NCI-H345 treated with DMSO at 0.1 percent for 48 hours (cell line): ENCODE data around the gene SMC1B.
"Not testable (repeated sequence)": the region's sequence is repeated elsewhere in the genome, so short reads cannot be mapped to it uniquely, and the experiment has no call there.

Experiments used
- DNase-seq: peaks from one replicate; lab custom pipeline; 2025; ENCODE audit not compliant: unreplicated experiment; lab: John Stamatoyannopoulos, UW

The SMC1B gene

DNA sequence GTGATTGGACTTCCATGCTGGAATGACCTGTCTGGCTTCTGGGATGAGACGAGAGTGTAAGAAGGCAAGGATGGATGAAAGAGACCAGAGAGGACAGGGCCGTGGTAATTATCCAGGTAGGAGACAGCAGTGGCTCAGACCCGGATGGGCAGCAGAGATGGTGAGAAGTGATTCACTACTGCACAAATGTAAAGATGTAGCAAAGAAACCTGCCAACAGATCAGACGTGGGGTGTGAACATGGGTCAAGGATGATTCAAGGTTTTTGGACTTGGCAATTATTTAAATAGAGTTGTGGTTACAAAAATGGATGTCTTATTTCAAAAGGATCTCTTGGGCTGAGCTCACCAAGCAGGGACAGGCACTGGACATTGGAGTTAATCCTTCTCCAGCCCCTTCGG, 32.8 kb upstream of the SMC1B start:
- DNase-seq = no peak

DNA sequence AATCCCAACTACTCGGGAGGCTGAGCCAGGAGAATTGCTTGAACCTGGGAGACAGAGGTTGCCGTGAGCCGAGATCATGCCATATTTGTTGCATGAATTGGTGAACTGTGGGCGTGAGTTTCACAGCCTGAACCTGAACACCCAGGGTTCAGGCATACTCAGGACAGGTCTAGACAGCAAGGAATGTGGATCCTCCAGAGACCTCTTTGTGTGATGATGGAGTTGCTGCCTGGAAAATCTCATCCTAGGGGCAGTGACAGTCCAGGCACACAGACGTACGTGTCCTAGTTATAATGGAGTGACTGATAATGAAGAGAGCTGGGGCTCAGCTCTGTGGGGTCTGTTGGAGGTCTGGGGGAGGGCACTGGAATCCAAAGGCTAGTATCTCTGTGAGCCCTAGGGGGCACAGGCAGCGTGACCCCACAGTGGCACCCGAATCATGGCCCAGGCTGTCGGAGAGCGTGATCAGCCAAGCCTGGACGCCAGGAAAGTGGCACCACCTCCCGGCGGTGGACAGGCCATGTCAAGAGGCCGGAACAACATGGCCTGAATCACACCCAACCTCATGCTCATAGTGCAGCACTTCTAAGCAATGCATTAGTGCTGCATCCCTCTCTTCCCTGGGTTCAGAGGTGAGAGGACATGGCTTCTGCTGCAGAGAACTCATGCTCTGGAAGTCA, 31.8 kb upstream of the SMC1B start:
- no peak for DNase-seq

DNA sequence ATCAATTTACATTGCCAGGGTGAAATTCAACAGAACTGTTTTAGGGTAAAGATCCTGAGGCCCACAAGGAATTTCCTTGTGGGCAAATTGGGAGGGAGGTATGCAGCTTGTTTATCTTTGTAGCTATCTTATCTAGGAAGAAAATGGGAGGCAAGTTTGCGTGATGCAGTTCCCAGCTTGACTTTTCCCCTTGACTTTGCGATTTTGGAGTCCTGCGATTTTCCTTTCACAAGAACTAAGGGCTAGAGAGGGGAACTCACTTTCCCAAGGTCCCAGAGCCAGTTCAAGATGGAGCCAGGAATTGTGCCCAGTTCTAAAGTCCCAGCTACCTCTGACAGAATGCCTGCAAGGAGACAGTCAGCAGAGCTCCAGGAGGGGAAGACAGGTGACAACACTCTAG, 30.8 kb upstream of the SMC1B start:
- DNase-seq = no peak

DNA sequence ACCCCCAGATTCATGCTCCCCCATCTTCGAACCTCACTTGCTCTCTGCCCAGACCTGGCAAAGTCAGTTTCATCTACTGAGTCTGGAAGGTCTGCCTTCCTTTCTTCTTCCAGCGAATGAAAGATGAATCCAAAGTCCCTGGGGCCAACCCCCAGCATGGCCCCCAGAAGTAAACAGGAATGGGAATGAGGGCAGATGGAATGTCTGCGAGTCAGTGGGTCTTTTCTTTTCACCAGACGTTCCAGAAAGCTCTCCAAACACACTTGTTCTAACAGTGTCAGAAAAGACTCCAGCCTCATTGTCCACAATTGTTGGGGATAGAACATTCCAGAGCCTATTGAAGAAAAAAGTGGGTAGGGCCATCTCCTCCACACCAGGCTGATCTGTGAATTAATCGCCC, 28.7 kb upstream of the SMC1B start:
- no peak for DNase-seq

DNA sequence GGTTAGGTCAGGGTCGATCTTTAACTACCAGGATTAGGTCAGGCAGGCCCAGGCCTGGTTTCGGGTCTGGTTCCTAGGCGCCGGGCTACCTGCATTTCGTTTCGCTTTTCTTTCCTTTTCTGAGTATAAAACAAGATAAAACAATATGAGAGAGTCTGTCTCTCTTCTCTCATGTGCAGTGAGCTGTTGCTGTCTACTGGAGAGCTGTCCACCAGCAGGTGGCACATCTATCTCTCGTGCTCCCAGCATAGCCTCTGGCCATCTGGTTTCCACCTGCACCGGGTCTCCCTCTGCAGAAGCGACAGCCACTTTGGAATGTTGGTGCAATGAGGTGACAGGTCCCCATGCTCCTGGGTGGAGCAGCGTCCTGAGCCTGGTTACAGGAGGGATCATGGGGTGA, 27.7 kb upstream of the SMC1B start:
- peak; percentile 39 for DNase-seq

DNA sequence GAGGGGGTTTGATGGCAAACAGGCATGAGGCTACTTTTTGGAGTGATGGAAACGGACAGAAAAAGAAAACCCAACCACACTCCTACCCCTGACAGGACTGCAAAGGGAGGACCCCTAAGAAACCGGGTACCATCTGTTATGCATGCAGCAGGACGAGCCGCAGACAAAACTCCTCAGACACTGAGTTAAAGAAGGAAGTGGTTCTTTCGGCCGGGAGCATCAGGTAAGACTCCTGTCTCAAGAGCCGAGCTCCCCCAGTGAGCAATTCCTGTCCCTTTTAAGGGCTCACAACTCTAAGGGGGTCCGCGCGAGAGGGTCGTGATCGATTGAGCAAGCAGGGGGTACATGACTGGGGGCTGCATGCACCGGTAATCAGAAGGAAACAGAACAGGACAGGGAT, 27.3 kb upstream of the SMC1B start:
- not testable (repeated sequence) for DNase-seq

DNA sequence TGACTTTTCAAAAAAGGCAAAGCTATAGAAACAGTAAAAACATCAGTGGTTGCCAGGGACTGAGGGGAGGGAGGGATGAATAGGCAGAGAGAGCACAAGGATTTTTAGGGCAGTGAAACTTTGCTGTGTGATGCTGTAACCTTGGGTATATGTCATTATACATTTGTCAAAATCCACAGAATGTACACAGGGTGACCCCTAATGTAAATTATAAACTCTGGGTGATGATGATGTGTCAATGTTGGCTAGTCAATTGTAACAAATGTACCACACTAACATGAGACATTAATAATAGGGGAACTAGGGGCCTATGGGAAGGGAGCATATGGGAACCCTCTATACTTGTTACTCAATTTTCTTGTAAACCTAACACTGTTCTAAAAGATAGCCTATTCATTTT, 24.9 kb upstream of the SMC1B start:
- DNase-seq = no peak

DNA sequence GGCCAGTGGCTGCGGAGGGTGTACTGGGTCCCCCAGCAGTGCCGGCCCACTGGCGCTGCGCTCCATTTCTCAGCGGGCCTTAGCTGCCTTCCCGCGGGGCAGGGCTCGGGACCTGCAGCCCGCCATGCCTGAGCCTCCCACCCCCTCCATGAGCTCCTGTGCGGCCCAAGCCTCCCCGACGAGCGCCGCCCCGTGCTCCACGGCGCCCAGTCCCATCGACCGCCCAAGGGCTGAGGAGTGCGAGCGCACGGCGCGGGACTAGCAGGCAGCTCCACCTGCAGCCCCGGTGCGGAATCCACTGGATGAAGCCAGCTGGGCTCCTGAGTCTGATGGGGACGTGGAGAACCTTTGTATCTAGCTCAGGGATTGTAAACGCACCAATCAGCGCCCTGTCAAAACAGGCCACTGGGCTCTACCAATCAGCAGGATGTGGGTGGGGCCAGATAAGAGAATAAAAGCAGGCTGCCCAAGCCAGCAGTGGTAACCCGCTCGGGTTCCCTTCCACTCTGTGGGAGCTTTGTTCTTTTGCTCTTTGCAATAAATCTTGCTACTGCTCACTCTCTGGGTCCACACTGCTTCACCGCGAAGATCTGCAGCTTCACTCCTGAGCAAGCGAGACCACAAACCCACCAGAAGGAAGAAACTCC, 23.6 kb upstream of the SMC1B start:
- DNase-seq = not testable (repeated sequence)

DNA sequence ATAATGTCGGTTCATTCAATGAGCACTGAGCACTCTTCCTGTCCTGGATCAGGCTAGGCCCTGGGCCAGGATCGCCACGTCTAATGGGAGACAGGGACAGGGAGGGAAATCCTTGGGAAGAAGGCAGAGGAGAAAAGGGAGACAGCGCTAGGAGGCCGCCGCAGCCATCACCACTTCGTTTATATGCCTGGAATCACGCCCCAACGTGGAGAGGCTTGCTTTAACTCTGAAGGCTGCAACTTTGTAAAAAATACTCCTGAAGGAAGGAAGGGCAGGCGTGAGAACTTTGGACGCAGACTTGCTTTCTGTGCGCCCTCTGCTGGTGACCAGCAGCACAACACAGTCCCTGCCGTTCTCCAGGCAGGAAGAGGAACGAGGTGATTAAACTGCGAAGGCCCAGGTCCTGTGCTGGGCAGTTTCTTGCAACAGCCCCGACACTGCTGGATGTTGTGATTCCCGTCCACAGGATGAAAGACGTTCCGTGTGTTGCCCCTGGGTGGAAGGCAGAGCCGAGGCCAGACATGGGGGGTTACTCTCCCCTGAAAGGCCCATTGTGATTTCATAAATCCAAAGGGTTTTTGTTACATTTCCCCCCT, 22.2 kb upstream of the SMC1B start:
- peak; percentile 17 for DNase-seq

DNA sequence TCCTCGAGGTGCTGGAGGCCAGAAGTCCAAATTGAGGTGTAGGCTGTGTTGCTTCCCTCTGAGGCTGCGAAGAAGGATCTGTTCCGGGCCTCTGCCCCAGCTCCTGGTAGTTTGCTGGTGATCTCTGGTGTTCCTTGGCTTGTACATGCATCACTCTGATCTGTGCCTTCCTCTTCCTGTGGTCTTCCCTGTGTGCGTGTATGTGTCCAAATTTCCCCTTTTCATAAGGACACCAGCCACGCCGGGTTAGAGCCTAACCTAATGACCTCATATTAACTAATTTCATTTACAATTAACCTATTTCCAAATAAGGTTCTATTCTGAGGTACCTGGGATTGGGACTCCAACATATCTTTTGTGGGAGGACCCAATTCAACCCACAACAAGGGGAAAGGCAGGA, 21.6 kb upstream of the SMC1B start:
- DNase-seq = no peak

DNA sequence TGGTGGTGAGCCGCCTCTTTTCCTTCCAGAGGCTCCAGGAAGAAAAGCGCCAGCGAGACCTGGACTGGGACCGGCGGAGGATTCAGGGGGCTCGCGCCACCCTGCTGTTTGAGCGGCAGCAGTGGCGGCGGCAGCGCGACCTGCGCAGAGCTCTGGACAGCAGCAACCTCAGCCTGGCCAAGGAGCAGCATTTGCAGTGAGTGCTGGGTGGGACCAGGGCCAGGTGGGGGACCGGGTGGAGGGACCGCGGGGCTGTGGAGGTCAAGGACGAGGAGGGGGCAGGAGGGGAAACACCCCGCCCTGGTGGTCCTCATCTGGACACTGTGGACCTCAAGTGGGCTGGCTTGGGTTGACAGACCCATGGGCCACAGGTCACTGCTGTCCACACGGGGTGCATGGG, 17.5 kb upstream of the SMC1B start:
- no peak for DNase-seq

DNA sequence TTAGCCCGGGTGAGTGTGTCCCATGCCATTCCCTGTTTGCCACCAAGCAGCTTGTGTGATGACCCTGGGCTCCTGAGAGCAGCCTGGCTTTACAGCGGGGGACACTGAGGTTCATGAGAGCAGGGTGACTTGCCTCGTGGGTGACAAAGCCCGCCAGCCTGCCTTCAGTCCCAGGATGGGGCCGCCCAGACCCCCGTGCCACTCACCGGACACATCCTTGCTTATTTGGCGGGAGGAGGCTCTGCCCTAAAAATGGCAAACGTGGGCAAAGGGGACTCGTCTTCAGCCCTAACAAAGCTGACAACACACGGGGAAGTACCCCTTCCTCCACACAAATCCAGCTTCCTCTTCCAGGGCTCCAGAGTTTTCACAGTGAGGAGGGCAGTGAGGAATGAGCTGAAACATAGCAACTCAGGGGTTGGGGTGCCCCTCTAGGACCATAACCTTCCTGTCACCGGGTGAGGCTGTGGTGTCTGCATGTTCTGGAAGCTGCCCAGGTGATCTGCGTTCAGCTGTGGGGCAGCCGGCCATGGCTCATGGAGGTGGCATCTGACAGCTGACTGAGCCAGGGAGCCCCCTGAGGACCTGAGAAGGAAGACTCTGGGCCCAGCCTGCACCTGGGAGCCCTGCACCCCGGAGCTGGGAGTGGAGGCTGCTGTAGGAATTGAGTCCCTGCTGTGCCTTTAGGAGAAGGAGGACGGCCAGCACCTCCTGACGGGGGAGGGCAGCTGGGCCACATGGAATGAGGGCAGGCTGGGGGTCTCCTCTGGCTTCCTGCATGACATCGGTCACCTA, 16.8 kb upstream of the SMC1B start:
- no peak for DNase-seq

DNA sequence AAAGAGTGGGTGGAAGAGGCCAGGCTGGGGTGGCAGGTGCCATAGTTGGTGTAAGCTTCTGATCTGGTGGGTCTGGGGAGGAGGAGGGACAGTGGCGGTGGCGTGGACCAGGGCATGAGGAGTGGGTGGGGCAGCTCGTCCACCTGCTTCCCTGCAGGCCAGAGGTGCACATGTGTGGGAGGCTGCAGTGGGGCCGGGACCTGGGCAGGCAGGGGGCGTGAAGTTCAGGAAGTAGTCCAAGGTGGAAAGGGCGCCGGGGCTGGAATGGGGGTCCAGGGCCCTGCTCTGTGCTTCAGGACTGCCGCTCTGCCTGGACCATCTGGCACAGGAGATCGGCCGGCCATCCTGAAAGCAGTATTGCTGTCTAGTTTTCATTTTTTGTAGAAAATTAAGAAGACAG, 16.0 kb upstream of the SMC1B start:
- DNase-seq = no peak

DNA sequence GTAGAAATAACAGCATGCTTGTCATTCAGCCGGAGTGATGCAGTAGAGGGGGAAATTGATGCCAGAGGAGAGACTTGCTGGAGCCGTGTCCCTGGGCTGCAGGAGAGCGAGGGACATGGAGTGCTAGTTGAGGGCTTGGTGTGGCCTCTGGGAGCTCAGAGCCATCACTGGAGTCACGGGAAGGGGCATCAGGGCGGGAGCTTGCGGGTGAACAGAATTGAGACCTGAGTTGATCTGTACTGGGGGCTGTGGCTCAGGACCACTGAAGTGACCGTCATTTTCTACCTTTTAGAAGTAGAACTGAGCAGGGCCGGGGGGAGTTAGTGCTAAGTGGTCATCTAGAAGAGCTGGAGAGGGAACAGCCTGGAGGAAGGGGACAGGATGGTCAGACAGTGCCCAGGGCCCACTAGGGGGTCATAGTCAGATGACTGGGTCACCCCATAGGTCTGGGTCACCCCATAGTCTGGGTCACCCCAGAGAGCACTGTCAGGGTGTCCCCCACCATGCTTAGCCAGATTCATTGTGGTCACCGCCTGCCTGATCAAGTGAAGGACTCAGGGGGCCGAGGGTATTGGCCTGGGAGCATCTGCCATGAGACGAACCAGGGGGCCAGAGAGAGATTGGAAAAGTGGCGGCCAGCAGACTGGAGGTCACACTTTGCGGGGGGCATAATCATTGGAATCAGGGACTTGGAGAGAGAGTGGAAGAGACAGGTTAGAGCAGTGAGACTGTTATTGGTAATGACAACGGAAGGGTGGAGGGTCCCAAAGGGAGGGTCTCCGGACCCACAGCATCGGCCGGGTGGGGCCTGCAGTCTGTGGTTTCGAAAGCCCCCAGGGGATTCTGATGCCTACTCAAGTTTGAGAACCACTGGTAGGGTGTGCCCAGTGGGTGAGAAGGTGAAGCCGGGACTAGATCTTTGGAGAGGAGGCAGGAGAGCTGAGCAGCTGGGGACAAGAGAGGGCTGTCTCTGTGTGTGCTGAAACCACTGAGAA, 15.3 kb upstream of the SMC1B start:
- DNase-seq = no peak

DNA sequence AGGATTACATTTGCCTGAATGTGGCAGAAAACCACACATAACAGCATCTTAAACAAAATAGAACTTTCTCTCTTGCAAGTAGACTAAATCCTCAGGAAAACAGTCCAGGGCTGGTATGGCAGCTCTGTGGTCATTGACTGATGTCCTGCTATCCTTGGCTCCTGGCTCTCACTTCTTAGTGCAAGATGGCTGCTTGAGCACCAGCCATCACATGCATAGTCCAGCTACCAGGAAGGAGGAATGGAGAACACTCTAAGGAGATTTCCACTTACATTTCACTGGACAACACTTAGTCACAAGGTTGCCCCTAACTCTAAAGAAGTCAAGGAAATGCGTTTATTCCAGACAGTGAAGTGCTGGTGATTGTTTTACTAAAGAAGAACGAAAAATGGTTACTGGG, 13.7 kb upstream of the SMC1B start:
- DNase-seq = no peak

DNA sequence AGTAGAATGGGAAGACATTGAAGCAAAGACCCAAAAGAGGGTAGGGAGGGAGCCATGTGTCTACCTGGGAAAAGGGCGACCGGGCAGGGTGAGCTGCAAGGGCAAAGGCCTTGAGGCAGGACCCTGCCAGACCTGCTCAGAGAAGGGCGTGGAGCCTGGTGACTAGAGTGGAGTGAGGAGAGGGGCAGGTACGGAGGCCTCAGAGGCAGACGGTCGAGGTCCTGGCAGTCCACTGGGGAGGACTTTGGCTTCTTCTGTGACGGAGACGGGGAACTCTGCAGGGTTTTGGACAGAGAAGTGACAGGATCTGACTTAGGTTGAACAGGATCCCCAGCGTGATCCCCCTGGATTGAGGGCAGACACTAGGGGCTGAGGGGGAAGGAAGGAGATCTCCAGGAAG, 13.0 kb upstream of the SMC1B start:
- DNase-seq = no peak

DNA sequence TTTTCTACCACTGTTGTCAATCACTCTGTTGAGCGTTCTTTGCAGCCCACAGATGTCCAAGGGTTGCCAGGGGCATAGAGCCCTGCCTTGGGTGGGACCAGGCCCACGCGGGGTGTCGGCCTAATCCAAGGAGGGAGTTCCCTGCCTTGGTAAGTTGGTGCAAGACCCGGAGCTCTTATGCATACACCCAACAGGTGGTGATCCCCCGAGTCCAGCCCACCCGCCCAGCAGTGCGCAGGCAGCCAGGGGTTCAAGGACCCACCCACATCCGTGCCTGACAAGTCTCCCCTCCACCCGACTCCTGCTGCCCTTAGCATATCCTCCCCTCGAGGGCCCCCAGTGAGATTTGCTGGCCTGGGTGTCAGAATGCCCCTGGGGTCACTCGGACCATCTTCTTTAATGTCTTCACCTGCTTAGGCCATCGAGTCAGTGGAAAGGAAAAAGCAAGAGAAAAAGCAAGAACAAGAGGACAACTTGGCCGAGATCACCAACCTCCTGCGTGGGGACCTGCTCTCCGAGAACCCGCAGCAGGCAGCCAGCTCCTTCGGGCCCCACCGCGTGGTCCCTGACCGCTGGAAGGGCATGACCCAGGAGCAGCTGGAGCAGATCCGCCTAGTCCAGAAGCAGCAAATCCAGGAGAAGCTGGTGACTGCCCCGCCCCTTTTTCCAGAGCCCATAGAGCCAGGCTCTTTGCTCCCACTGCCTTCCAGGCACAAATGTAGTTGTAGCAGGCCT, 12.3 kb upstream of the SMC1B start:
- DNase-seq = no peak

DNA sequence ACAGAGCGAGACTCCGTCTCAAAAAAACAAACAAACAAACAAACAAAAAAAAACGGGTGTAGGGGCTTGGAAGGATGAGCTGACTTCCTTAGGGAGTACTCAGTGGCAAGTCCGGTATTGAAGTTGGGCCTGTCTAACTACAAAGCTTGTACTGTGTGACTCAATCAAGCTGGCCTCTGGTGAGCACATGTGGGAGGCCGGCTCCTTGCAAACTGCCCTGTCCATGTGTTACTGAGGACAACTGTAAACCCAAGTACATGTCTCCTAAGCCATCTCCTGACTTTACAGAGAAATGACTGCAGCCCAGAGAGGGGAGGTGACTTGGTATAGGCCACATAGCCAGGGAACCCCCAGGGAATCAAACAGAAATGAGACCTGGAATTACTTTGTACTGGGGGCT, 11.7 kb upstream of the SMC1B start:
- DNase-seq = no peak

DNA sequence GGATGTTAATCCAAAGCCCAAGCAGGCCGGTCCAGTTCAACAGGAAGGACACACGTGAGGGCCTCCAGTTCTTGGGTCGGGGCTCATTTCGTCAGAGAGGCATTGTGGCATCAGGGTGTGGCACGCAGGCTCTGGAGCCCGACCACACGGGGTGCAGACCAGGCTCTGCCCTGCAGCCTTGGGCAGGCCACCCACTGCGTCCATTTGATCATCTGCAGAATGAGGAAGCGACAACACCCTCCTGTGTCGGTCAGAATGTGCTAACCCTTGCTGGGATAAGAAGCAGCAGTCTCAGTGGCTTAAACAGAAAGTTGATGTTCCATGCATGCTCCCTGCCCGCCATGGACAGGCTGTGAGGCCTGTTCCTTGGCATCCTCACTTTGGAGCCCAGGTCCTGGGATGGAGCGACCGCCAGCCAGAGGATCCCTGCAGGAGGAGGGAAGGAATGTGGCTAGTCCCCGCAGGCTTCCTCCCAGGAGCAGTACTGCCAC, 10.9 kb upstream of the SMC1B start:
- no peak for DNase-seq

DNA sequence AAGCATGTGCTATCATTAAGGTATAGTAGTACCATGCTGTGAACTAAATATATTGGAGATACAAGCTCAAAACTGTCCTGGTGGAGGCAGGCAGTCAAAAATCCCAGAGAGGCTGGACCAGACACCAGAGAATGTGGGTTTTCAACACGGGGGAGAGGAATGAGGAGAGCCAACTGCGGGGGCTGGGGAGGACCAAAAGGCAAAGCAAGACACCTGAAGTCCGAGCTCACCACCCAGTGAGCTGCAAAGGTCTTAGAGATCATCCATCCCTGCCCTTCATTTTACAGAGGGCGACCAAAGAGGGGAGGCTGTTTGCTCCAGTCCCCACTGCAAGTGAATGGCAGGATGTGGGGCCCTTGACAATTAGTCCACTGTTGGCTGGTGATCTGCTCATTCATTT, 10.1 kb upstream of the SMC1B start:
- no peak for DNase-seq
